Measurements from ENCODE around the gene POLR2L.
A peak's percentile ranks its signal among the peaks of the same experiment; 100 is the strongest.

POLR2L gene

DNA sequence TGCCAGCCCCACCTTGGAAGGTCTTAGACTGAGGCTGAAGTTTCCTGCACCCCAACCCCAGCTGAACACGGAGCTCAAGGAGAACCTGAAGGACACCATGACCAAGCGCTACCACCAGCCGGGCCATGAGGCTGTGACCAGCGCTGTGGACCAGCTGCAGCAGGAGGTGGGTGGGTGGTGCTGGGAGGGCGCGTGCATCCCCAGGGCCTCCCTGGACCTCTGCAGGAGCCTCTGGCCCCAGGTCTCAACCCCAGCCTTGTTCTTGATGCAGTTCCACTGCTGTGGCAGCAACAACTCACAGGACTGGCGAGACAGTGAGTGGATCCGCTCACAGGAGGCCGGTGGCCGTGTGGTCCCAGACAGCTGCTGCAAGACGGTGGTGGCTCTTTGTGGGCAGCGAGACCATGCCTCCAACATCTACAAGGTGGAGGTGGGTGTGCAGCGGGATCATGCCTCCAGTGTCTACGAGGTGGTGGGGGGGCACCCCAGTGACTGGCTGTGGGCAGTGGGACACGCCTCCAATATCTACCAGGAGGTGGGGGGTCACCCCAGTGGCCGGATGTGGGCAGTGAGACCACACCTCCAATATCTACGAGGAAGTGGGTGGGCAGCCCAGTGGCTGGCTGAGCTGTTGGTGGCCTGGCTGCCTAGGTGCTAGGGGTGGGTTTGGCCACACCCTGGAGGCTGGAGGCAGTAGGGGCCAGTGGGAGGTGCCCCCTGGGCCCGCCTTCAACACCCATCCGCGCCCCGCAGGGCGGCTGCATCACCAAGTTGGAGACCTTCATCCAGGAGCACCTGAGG, 4.9 kb downstream of the POLR2L start:
- no peak for DNase-seq

- DNase-seq = no peak
Measured at GRCh38 chr11:836700-837099, 5.6 kb downstream of the POLR2L start.

GRCh38 chr11:836274-836673, 6.1 kb downstream of the POLR2L start:
- no peak for DNase-seq

GRCh38 chr11:834371-835316, 7.7 kb downstream of the POLR2L start:
- no peak for DNase-seq

GRCh38 chr11:833849-834311, 8.4 kb downstream of the POLR2L start:
- DNase-seq = no peak

- no peak for DNase-seq
Measured at GRCh38 chr11:833114-833791, 9.1 kb downstream of the POLR2L start.

- no peak for DNase-seq
Measured at GRCh38 chr11:832529-833113, 9.7 kb downstream of the POLR2L start, which contains the start of gene CD151. CD151 (plus strand) TSS chr11:832952; CDS start chr11:836070, 3,118 bp downstream.

- no peak for DNase-seq
Measured at GRCh38 chr11:831961-832528, 10.3 kb downstream of the POLR2L start.

DNA sequence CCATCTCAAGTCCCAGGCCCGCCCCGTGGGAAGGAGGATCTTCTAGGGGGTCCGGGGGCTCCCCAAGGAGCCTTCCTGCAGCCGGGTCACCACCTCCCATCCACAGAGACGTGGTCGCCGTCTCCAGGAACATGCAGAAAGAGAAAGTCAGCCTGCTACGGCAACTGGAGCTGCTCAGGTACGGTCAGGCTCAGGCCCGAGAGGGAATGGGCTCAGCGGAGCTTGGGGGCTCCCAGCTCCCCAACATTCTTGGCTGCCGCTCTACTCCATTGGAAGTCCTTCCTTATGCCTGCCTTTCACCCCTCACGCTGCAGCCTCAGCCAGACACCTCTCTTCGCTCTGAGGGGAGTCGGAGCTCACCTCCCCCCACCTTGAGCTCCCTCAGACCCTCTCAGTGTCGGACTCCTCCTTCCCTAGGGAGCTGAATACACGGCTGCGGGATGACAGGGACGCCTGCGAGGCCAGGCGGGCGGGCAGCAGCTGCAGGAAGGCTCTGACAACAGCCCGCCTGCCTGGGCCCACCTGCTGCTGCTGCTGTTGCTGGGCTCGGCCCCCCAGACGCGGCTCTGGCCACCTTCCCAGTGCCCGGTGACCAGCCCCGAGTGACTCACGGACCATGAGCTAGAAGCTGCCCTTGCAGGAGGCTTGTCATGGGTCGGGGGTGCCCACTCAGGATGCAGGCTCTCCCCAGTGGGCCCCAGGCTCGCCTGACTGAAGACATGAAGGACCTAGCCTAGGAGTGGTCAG, 11.0 kb downstream of the POLR2L start:
- DNase-seq = no peak

- peak; percentile 79 for DNase-seq
Measured at GRCh38 chr11:830295-831117, 11.8 kb downstream of the POLR2L start.

DNA sequence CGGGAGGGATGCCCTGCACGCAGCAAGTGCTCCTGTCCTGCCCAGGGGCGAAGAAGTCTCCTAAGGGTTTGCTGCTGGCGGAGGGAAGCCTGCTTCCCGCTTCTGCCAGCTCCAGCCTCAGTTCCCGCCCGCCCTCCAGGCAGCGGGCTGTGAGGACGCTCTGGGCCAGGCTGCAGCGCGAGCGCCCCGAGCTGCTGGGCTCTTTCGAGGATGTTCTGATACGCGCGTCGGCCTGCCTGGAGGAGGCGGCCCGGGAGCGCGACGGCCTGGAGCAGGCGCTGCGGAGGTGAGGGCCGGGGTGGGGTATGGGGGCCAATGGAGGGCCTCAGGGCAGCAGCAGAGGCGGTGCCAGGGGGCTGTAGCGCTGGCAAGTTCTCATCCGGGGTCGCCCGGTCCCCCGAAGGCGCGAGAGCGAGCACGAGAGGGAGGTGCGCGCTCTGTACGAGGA, 12.5 kb downstream of the POLR2L start:
- DNase-seq = no peak

- DNase-seq = no peak
Measured at GRCh38 chr11:829176-829846, 13.0 kb downstream of the POLR2L start.

DNA sequence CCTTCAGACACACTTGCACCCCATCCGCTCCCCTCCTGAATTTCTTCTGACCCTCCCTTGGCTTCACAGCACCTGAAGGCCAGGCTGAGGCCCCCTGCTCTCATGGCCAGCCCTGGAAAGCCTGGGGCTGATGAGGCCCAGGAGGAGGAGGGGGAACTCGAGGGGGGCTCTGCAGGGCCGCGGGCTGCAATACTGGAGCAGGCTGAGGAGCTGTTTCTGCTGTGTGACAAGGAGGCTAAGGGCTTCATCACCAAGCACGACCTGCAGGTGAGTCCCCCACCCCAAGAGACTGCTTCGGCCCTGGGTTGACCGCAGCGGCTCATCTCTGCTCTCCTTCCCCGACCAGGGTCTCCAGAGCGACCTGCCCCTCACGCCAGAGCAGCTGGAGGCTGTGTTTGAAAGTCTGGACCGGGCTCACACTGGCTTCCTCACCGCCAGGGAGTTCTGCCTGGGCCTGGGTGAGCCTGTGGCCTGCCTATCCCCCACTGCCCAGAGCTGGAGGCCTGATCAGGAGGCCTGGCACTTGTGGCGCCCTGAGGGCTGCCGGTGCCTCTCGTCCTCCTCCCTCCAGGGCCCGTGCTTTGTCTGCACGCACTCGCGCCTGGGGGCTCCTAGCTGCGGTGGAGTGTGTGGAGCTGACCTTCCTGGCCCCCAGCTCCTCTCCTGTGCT, 13.7 kb downstream of the POLR2L start:
- DNase-seq = no peak

GRCh38 chr11:827897-828192, 14.5 kb downstream of the POLR2L start, which contains the start of gene CRACR2B:
CRACR2B (plus strand) TSS chr11:827919; CDS start chr11:828608, 689 bp downstream.
- DNase-seq = no peak

DNA sequence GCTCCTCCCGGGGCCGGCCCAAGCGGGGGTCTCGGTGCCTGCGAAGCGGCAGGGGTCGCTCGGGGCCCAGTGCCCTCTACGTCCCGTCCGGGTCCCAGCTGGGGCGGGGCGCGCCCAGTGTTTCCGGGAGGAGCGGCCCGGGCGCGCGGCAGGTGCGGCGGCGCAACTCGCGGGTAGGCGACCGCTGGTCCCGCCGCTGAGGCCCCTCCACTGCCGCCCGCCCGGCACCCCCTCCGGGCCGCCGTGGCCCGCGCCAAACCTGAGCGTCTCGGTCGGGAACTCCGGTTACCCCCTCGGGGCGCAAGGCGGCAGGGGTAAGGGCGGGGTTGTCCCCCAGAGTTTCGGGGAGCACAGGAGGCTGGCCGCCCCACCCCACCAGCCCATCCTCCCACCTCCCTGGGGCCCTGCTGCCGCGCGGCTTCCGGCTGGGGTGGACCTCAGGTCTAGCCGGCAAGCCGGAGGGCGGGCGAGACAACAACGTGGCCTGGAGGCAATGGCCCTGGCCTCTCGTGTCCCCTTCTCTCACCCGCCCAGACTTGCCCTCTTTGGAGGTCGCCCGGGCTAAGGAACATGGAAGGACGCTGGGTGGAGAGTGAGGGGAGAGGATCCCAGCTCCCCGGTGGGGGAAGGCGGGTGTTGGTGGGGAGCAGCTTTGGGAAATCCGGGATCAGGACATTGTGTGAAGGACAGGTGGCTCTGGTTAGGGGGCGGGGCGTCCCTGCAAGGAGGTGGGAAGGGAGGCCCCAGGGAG, 15.0 kb downstream of the POLR2L start:
- DNase-seq = no peak

- DNase-seq = no peak
Measured at GRCh38 chr11:826836-827145, 15.5 kb downstream of the POLR2L start.

DNA sequence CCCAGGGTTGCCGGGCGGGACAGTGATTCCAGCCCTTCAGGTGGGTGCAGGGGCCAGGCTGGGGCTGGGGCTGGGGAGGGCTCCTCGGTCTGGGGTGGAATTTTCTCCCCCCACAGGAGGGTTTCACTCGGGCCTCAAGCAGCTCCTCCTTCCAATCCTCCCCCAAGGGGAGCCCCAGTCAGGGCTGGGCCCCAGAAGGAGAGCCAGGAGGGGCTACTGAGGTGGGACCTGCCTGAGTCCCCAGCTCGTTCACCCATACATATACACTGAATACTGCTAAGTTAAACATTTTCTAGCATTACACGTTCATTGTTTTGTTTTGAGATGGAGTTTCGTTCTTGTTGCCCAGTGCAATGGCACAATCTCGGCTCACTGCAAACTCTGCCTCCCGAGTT, 16.1 kb downstream of the POLR2L start:
- no peak for DNase-seq

GRCh38 chr11:825366-826226, 16.7 kb downstream of the POLR2L start:
- no peak for DNase-seq
